A673 (cell line): ENCODE measurements around the gene PLEKHA8.

ENCODE experiments used
- EZH2 ChIP-seq: fragments of 200-600 bp; sonication (generic); IDR thresholded peaks from 2 replicates; pipeline ENCODE4 v1.6.1; 2017; ENCODE audit warnings: borderline replicate concordance, low read depth, mild to moderate bottlenecking, mixed read lengths, antibody characterized with exemption, low read length; ENCODE audit not compliant: poor library complexity, severe bottlenecking
- TF ChIP-seq, protein P1 (sequence below): fragments of 300-800, 200-600 bp; sonication (generic); conservative IDR thresholded peaks from 2 replicates; pipeline ENCODE4 v1.5.1; 2017; ENCODE audit warnings: low read depth, mild to moderate bottlenecking, antibody characterized with exemption, low read length, moderate library complexity, mixed read lengths

- TF ChIP-seq, protein P1, sequence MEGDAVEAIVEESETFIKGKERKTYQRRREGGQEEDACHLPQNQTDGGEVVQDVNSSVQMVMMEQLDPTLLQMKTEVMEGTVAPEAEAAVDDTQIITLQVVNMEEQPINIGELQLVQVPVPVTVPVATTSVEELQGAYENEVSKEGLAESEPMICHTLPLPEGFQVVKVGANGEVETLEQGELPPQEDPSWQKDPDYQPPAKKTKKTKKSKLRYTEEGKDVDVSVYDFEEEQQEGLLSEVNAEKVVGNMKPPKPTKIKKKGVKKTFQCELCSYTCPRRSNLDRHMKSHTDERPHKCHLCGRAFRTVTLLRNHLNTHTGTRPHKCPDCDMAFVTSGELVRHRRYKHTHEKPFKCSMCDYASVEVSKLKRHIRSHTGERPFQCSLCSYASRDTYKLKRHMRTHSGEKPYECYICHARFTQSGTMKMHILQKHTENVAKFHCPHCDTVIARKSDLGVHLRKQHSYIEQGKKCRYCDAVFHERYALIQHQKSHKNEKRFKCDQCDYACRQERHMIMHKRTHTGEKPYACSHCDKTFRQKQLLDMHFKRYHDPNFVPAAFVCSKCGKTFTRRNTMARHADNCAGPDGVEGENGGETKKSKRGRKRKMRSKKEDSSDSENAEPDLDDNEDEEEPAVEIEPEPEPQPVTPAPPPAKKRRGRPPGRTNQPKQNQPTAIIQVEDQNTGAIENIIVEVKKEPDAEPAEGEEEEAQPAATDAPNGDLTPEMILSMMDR: no peak
- no peak for TF ChIP-seq EZH2
Measured at GRCh38 chr7:30088362-30088761, 60.1 kb downstream of the PLEKHA8 start.
